WERI-Rb-1 (cell line): Measurements from ENCODE around the gene CHRNA4.

Experiments
- DNase-seq: peaks from one replicate; pipeline ENCODE4 v3.0.0-alpha.2; 2020
- H3K27ac ChIP-seq: fragments of 250-450 bp; sonication (Bioruptor Pico); 2 replicates; pipeline ENCODE4 v1.5.1; 2020; ENCODE audit warnings: mild to moderate bottlenecking, moderate library complexity
- H3K27me3 ChIP-seq: fragments of 250-450 bp; sonication (Bioruptor Pico); 2 replicates; pipeline ENCODE4 v1.5.1; 2021; ENCODE audit warnings: mild to moderate bottlenecking, low read depth, moderate library complexity; ENCODE audit not compliant: insufficient read depth, severe bottlenecking
- H3K36me3 ChIP-seq: fragments of 250-450 bp; sonication (Bioruptor Pico); 2 replicates; pipeline ENCODE4 v1.5.1; 2020; ENCODE audit warnings: mild to moderate bottlenecking, moderate library complexity
- H3K4me3 ChIP-seq: 2 replicates; pipeline ENCODE4 v1.5.1; 2011; ENCODE audit warnings: low read depth, mild to moderate bottlenecking, control low read depth, low read length
- H3K9me3 ChIP-seq: fragments of 250-450 bp; sonication (Bioruptor Pico); 2 replicates; pipeline ENCODE4 v1.5.1; 2021; ENCODE audit warnings: mild to moderate bottlenecking, moderate library complexity; ENCODE audit not compliant: severe bottlenecking
- CTCF ChIP-seq: IDR thresholded peaks from 2 replicates; pipeline ENCODE4 v1.5.1; 2011; ENCODE audit warnings: low read depth, mild to moderate bottlenecking, control low read depth, inconsistent platforms, low read length

Gene CHRNA4

DNA sequence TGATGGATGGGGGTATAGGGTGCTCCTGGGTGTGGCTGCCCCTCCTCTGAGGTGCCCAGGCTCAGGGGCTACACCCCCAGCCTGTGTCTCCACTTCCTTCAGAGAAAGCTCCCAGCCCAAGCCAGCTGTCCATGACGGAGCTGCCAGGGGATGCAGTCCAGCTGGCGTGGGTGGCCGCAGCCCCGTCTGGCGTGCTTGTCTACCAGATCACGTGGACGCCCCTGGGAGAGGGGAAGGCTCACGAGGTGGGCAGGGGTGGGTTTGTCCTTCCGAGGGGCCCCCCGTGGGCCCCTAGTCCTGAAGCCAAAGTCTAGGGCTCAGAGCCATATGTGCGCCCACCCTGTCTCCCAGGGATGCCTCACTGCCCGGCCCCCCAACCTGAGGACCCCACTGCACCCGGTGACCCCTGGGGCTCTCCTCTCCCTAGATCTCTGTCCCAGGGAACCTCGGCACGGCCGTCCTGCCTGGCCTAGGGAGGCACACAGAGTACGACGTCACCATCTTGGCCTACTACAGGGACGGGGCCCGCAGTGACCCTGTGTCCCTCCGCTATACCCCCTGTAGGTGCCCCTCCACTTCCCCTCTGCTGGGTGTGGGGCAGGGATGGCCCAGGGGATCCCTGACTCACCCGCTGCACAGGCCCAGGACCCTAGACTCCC is 48.3 kb downstream of the CHRNA4 start:
- Histone ChIP-seq H3K9me3 (no peaks in the 10 kb centered on the region), H3K36me3 (no peaks in the 10 kb centered on the region), H3K27ac (no peak overlapping the region), H3K4me3 (no peak overlapping the region), H3K27me3 (no peaks in the 10 kb centered on the region)
- no peak for TF ChIP-seq CTCF
- DNase-seq, result no peak

- Histone ChIP-seq H3K4me3 (no peak overlapping the region), H3K36me3 (no peaks in the 10 kb centered on the region), H3K27me3 (no peaks in the 10 kb centered on the region), H3K9me3 (no peaks in the 10 kb centered on the region), H3K27ac (no peak overlapping the region)
- TF ChIP-seq CTCF, result no peak
- no peak for DNase-seq
These were observed 48.9 kb downstream of the CHRNA4 start for GRCh38 chr20:63312273-63312672.

GRCh38 chr20:63311833-63312243 is 49.3 kb downstream of the CHRNA4 start:
- Histone ChIP-seq H3K9me3 (no peaks in the 10 kb centered on the region), H3K27me3 (no peaks in the 10 kb centered on the region), H3K36me3 (no peaks in the 10 kb centered on the region), H3K27ac (no peak overlapping the region), H3K4me3 (no peak overlapping the region)
- TF ChIP-seq CTCF, result no peak
- DNase-seq, result no peak

- Histone ChIP-seq H3K9me3 (no peaks in the 10 kb centered on the region), H3K27ac (no peak overlapping the region), H3K4me3 (no peak overlapping the region), H3K27me3 (no peaks in the 10 kb centered on the region), H3K36me3 (no peaks in the 10 kb centered on the region)
- DNase-seq, result no peak
- no peak for TF ChIP-seq CTCF
These were observed 49.8 kb downstream of the CHRNA4 start for GRCh38 chr20:63311186-63311832.

DNA sequence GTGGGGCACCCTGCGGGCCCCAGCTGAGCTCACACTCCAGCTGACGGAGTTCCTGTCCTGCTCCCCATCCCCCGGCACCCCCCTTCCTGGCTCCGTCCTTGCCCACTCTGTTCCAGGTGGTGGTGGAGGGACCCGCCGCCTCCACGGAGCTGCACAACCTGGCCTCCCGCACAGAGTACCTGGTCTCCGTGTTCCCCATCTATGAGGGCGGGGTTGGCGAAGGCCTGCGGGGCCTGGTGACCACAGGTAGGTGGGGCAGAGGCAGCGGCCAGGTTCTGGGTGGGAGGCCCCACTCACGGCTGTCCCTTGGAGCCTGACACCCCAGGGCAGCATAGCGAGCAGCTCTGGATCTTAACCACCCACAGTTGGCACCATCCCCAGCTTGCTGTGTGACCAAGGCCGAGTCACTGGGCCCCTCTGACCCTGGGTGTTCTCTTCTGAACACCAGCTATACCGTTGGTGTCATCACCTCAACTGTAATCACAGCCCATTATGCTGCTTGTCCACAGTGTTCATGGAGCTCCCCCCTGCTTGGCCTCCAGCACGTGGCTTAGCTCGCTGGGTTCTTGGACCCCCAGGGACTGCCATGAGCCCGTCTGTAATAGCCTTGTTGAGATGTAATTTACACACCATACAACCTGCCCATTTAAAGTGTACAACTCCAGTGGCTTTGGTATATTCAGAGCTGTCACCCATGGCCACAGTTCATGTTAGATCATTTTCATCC is 50.7 kb downstream of the CHRNA4 start:
- Histone ChIP-seq H3K9me3 (no peaks in the 10 kb centered on the region), H3K27me3 (no peaks in the 10 kb centered on the region), H3K4me3 (no peak overlapping the region), H3K36me3 (no peaks in the 10 kb centered on the region), H3K27ac (no peak overlapping the region)
- DNase-seq, result no peak
- TF ChIP-seq CTCF, result no peak
